Stimulated activated naive CD8-positive, alpha-beta T cell treated with anti-CD3 and anti-CD28 coated beads, Interleukin-15, amount 100 ng/mL, for 72 hours (primary cell): Measurements from ENCODE around the gene FARP2.
"Not testable (repeated sequence)": the region's sequence is repeated elsewhere in the genome, so short reads cannot be mapped to it uniquely, and the experiment has no call there.

Experiments
- ATAC-seq: fragments of 150-1000 bp; cut with Tn5 transposase; 2 replicates; pipeline ENCODE4 v1.10.0; 2021; ENCODE audit warnings: mild to moderate bottlenecking, moderate library complexity
- DNase-seq, 2 donors: peaks; one replicate each; pipeline ENCODE4 v3.0.0; 2021 to 2022
- H3K27ac Mint-ChIP-seq, 2 donors: one replicate each; pipeline ENCODE4 v1.8.0; 2022; ENCODE audit warnings: mild to moderate bottlenecking in 2 of 2, mixed read lengths in 2 of 2, moderate library complexity in 2 of 2
- H3K27me3 Mint-ChIP-seq: one replicate; pipeline ENCODE4 v1.8.0; 2022; ENCODE audit warnings: mixed read lengths
- H3K4me1 Mint-ChIP-seq: one replicate; pipeline ENCODE4 v1.8.0; 2022; ENCODE audit warnings: mild to moderate bottlenecking, mixed read lengths
- H3K4me3 Mint-ChIP-seq, 2 donors: one replicate each; pipeline ENCODE4 v1.8.0; 2022; ENCODE audit warnings: mild to moderate bottlenecking in 2 of 2, mixed read lengths in 2 of 2, moderate library complexity in 1 of 2
- H3K9me3 Mint-ChIP-seq, 2 donors: one replicate each; pipeline ENCODE4 v1.8.0; 2022; ENCODE audit warnings: mixed read lengths in 2 of 2

The FARP2 gene

GRCh38 chr2:241399941-241400922 lies 44.1 kb downstream of the FARP2 start:
- Mint-ChIP-seq H3K4me3 (no peak overlapping the region), H3K4me1 (no peaks in the 10 kb centered on the region), H3K27me3 (no peaks in the 10 kb centered on the region), H3K9me3 (no peaks in the 10 kb centered on the region), H3K27ac (peak overlapping the region in 1 of 2 donors; percentile 28)
- ATAC-seq (no peak), DNase-seq (no peak)

DNA sequence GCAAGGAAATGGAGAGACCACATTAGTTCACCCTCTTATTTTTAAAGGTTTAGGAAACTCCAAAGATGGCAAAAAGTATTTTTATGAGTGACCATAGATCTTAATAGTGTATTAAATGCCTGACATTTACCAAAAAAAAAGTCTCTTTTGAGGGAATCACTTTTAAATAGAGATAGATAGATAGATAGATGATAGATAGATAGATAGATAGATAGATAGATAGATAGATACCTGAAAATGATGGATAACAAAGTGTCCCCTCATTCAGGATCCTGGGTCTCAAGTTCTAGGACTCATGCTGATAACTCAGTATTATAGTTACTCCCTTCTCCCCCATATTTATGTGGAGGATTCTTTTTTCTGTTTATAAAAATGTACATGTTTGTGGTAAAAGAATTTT lies 52.8 kb downstream of the FARP2 start:
- Mint-ChIP-seq H3K9me3 (no peaks in the 10 kb centered on the region), H3K27ac (no peak overlapping the region), H3K27me3 (no peaks in the 10 kb centered on the region), H3K4me3 (no peak overlapping the region), H3K4me1 (no peaks in the 10 kb centered on the region)
- no peak for ATAC-seq
- DNase-seq, result no peak

GRCh38 chr2:241410739-241411176 lies 54.7 kb downstream of the FARP2 start:
- H3K27ac Mint-ChIP-seq, result no peak overlapping the region
- DNase-seq, result no peak

DNA sequence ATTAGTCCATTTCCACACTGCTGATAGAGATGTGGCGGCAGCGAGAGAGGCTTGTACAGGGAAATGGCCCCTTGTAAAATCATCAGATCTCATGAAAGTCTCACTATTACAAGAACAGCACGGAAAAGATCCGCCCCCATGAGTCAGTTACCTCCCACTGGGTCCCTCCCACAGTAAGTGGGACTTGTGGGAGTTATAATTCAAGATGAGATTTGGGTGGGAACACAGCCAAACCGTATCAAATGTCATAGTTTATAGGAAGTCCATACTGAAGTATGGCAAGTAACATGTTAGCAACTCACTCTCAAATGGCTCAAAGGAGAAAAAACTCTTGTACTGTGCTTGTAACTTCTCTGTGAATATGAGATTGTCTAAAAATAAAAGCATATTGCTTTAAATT lies 56.1 kb downstream of the FARP2 start:
- DNase-seq, result no peak
- H3K9me3 Mint-ChIP-seq, result no peaks in the 10 kb centered on the region
- H3K4me3 Mint-ChIP-seq, result no peak overlapping the region
- no peaks in the 10 kb centered on the region for H3K4me1 Mint-ChIP-seq
- no peak overlapping the region for H3K27ac Mint-ChIP-seq
- no peaks in the 10 kb centered on the region for H3K27me3 Mint-ChIP-seq
- ATAC-seq, result no peak

More at GRCh38 chr2:241410739-241411176, 54.7 kb downstream of the FARP2 start:
- no peaks in the 10 kb centered on the region for H3K27me3 Mint-ChIP-seq
- no peak overlapping the region for H3K4me3 Mint-ChIP-seq
- no peaks in the 10 kb centered on the region for H3K4me1 Mint-ChIP-seq
- ATAC-seq, result no peak
- H3K9me3 Mint-ChIP-seq, result no peaks in the 10 kb centered on the region

DNA sequence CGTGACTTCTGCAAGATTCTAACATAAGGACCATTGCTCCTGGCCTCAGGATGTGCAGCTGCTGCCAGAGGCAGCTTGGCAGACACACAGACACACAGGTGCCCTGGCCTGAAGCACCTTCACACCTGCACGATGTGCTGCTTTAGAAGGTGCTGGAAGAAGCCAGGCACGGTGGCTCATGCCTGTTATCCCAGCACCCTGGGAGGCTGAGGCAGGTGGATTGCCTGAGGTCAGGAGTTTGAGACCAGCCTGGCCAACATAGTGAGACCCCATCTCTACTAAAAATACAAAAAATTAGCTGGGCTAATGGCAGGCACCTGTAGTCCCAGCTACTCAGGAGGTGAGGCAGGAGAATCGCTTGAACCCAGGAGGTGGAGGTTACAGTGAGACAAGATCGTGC lies 57.4 kb downstream of the FARP2 start:
- not testable (repeated sequence) for H3K27ac Mint-ChIP-seq, ATAC-seq, H3K4me1 Mint-ChIP-seq, H3K4me3 Mint-ChIP-seq, H3K27me3 Mint-ChIP-seq, DNase-seq, H3K9me3 Mint-ChIP-seq

GRCh38 chr2:241413929-241414580 lies 58.0 kb downstream of the FARP2 start:
- Mint-ChIP-seq H3K4me1 (no peaks in the 10 kb centered on the region), H3K27me3 (no peaks in the 10 kb centered on the region)

DNA sequence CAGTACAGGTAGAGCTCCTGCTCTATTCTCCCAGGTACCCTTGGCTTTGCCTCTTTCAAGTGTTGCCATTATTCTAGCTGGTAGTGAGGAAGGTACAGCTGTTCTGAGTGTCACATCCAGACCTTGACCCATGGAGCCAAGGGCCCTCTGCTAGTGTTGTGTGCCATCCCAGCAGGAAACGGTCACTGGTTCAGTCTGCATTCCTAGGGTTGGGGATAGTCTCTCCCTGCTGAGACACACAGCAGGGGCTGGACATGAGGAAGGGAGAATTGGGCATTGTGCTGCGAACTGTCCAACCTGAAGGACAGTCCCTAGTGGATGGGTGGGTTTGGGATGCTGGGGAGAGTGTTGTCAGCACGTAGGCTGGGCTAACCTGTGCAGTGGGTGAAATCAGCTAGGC lies 59.1 kb downstream of the FARP2 start:
- no peak overlapping the region for H3K4me3 Mint-ChIP-seq
- DNase-seq (no peak), ATAC-seq (no peak)
- no peak overlapping the region for H3K27ac Mint-ChIP-seq
- H3K4me1 Mint-ChIP-seq, result no peaks in the 10 kb centered on the region
- no peaks in the 10 kb centered on the region for H3K9me3 Mint-ChIP-seq
- H3K27me3 Mint-ChIP-seq, result no peaks in the 10 kb centered on the region

More at GRCh38 chr2:241413929-241414580, 58.0 kb downstream of the FARP2 start:
- H3K27ac Mint-ChIP-seq, result no peak overlapping the region
- ATAC-seq (no peak), DNase-seq (no peak)
- no peak overlapping the region for H3K4me3 Mint-ChIP-seq
- H3K9me3 Mint-ChIP-seq, result no peaks in the 10 kb centered on the region

DNA sequence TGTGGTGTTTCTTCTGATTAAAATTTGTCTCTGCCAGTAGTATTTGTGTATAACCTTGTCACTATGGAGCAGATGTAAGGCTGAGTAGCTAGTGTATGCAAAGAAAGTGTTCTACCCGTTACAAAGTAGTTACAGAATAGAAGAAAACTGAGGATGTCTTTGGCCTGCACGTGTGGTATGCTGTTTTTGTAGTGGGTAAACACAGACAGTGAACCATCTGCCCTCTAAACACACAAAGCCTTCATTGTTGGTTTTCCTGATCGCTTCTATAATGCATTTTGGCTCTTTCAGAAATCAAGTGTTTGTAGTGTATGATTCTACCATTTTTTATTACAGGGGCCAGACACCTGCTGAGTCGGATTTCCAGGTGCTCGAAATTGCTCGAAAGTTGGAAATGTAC lies 61.5 kb downstream of the FARP2 start:
- no peaks in the 10 kb centered on the region for H3K4me1 Mint-ChIP-seq
- H3K9me3 Mint-ChIP-seq, result peaks cover 3 to 4% of the 10 kb centered on the region in 2 donors
- H3K4me3 Mint-ChIP-seq, result no peak overlapping the region
- ATAC-seq, result no peak
- no peaks in the 10 kb centered on the region for H3K27me3 Mint-ChIP-seq
- DNase-seq, result no peak
- no peak overlapping the region for H3K27ac Mint-ChIP-seq

DNA sequence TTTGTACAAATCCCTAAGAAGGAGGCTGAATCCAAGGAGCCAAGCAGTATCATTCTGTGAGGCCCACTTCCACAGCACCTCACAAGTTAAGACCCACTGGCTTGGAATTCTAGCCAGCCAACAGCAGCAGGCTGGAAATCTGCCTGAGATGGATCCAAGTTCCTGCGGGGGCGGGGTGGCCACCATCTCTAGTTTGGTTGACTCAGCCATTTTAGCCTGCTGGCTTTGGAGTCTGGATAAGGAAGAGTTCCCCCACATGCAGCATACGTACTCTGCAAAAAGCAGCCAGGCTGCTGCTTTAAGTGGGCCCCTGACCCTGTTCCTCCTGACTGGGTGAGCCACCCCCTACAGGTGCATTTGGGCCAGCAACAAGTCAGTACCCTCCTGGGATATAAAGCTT lies 65.2 kb downstream of the FARP2 start:
- no peak for ATAC-seq
- Mint-ChIP-seq H3K9me3 (peaks cover 19 to 23% of the 10 kb centered on the region in 2 donors), H3K4me3 (no peak overlapping the region), H3K27ac (no peak overlapping the region), H3K4me1 (no peaks in the 10 kb centered on the region), H3K27me3 (no peaks in the 10 kb centered on the region)
- DNase-seq, result no peak

DNA sequence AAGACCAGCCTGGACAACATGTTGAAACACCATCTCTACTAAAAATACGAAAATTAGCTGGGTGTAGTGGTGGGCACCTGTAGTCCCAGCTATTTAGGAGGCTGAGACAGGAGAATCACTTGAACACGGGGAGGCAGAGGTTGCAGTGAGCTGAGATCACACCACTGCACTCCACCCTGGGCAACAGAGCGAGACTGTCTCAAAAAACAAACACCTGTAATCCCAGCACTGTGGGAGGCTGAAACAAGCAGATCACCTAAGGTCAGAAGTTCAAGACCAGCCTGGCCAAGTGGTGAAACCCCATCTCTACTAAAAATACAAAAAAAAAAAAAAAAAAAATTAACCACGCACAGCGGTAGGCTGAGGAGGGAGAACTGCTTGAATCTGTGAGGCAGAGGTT lies 65.9 kb downstream of the FARP2 start:
- not testable (repeated sequence) for H3K4me1 Mint-ChIP-seq, H3K4me3 Mint-ChIP-seq, ATAC-seq, H3K27ac Mint-ChIP-seq, H3K27me3 Mint-ChIP-seq, DNase-seq
- peaks cover 19 to 23% of the 10 kb centered on the region in 2 donors for H3K9me3 Mint-ChIP-seq

DNA sequence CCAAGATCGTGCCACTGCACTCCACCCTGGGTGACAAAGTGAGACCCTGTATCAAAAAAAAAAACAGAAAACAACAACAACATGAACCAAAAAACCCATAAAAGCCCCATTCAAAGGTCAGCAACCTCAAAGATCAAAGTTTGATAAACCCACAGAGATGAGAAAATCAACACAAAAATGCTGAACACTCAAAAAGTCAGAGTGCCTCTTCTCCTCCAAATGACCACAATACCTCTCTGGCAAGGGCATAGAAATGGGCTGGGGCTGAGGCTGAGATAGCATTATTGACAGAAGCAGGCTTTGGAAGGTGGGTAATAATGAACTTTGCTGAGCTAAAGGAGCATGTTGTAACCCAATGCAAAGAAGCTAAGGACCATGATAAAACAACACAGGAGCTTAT lies 66.3 kb downstream of the FARP2 start:
- ATAC-seq, result no peak
- no peak for DNase-seq
- H3K4me1 Mint-ChIP-seq, result no peaks in the 10 kb centered on the region
- H3K27me3 Mint-ChIP-seq, result no peaks in the 10 kb centered on the region
- no peak overlapping the region for H3K4me3 Mint-ChIP-seq
- H3K27ac Mint-ChIP-seq, result no peak overlapping the region
- H3K9me3 Mint-ChIP-seq, result peaks cover 19 to 23% of the 10 kb centered on the region in 2 donors

DNA sequence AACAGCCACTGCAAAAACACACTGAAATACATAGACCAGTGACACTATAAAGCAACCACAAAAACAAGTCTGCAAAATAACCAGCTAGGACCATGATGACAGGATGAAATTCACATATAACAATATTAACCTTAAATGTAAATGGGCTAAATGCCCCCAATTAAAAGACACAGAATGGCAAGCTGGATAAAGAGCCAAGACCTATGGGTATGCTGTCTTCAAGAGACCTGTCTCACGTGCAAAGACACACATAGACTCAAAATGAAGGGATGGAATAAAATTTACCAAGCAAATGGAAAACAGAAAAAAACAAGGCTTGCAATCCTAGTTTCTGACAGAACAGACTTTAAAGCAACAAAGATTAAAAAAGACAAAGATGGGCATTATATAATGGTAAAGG lies 67.4 kb downstream of the FARP2 start:
- not testable (repeated sequence) for H3K27ac Mint-ChIP-seq, H3K4me3 Mint-ChIP-seq, H3K27me3 Mint-ChIP-seq, DNase-seq, ATAC-seq, H3K4me1 Mint-ChIP-seq
- peaks cover 19 to 23% of the 10 kb centered on the region in 2 donors for H3K9me3 Mint-ChIP-seq

DNA sequence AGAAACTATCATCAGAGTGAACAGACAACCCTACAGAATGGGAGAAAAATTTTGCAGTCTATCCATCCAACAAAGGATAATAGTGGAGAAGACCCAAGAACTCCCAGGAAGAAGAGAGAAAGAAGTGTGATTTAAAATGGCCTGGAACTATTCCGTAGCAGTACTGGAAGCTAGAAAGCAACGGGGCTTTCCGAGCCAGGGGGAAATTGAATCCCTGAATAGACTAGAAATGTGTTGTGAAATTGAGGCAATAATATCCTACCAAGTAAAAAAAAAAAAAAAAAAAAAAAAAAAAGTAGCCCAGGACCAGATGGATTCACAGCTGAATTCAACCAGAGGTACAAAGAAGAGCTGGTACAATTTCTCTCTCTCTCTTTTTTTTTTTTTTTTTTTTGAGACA lies 69.3 kb downstream of the FARP2 start:
- Mint-ChIP-seq H3K9me3 (peaks cover 19 to 23% of the 10 kb centered on the region in 2 donors), H3K27ac (no peak overlapping the region), H3K4me3 (no peak overlapping the region), H3K4me1 (no peaks in the 10 kb centered on the region), H3K27me3 (no peaks in the 10 kb centered on the region)
- DNase-seq (no peak), ATAC-seq (no peak)

DNA sequence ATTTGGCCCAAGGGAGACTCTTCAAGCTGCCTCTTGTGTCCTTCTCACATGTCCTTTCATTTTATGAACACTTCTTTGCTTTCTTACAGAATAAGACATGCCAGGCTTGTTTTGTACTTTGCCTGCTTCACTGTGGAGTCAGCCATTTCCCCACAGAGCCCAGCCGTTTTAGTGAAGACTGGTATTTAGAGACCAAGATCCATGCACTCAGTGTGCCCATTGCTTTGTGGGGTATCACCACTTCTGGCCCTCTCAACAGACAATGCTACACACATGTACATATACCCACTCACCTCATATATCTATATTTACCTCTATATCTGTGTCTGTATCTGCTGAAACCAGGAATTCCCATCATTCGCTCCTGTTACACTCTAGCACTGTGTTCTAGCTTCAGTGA lies 74.1 kb downstream of the FARP2 start:
- Mint-ChIP-seq H3K27me3 (no peaks in the 10 kb centered on the region), H3K9me3 (no peaks in the 10 kb centered on the region)

DNA sequence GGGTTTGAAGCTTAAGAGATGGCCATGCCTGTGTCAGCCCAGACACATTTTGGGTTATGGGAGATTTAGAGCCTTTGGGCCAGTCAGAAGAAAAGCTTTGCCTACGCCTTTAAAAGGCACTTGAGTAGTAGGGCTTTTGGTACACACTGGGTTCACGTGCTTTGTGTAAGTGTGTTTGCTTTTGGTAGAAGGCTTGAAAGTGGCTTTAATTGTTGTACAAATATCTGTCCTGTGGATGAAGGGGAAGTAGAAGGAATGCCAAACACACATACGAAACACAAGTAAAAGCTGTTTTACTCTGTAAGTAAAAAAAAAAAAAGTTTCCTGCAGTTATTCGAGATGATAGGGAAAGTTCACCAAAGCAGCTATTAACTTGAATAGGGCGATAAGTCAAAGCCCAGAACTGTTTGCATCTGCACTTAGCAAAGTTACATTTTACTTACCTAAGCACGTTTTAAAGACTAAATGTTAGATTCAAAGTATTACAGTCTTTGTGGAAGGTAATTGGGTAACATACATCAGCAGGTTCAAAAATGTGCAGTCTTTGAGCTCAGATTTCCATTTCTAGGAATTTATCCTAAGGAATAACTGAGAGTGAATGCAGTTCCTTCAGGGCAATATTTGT lies 76.9 kb downstream of the FARP2 start:
- Mint-ChIP-seq H3K27ac (no peak overlapping the region), H3K9me3 (no peaks in the 10 kb centered on the region), H3K4me1 (no peaks in the 10 kb centered on the region), H3K27me3 (no peaks in the 10 kb centered on the region), H3K4me3 (no peak overlapping the region)
- ATAC-seq (no peak), DNase-seq (no peak)

More for the DNA sequence above, 74.1 kb downstream of the FARP2 start:
- Mint-ChIP-seq H3K4me3 (no peak overlapping the region), H3K4me1 (no peaks in the 10 kb centered on the region), H3K27ac (no peak overlapping the region)
- ATAC-seq (no peak), DNase-seq (no peak)

DNA sequence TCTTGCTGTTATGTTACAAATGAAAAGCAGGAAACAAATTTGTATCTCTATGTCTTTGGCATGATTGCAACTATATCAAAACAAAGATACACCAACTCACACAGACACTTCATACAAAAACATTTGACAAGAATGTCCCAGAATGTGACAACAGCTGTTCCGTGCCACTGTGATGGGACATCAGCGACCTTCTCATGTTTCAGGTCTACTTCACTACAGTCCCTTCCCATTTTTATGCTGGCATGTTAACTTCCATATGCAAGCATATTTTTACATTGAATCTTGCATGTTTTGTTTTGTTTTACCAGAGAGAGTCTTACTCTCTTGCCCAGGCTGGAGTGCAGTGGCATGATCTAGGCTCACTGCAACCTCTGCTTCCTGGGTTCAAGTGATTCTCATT lies 81.1 kb downstream of the FARP2 start:
- no peak for ATAC-seq
- Mint-ChIP-seq H3K9me3 (no peaks in the 10 kb centered on the region), H3K27me3 (peaks cover 24% of the 10 kb centered on the region), H3K27ac (no peak overlapping the region), H3K4me1 (no peaks in the 10 kb centered on the region), H3K4me3 (no peak overlapping the region)
- no peak for DNase-seq
